GM18861 (cell line): ENCODE measurements around the gene ELOF1.

ENCODE experiments used
- ATAC-seq: cut with Tn5 transposase; IDR thresholded peaks from one replicate; pipeline ENCODE4 v1.9.1; 2021; ENCODE audit not compliant: unreplicated experiment

The ELOF1 gene

GRCh38 chr19:11535792-11536595 lies 23.0 kb downstream of the ELOF1 start:
- ATAC-seq, result peak; percentile 63

DNA sequence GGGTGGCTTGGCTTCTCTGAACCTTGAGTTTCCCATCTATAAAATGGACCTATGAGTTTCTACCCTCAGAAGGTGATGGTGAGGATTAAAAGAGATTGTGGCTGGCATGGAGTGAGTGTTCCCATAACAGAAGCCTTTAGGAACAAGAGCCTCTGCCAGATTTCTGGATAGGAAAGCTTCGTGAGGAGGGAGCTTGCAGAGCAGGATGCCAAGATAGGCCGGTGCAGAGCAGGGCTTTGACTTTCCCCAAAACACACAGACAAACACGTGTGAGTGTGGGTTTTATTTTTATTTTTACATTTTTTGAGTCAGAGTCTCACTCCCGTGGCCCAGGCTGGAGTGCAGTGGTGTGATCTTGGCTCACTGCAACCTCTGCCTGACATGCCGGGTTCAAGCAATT lies 24.1 kb downstream of the ELOF1 start:
- ATAC-seq, result no peak

- no peak for ATAC-seq
Measured at GRCh38 chr19:11534538-11534937, 24.5 kb downstream of the ELOF1 start.

- no peak for ATAC-seq
Measured at GRCh38 chr19:11530432-11530831, 28.6 kb downstream of the ELOF1 start.

GRCh38 chr19:11528551-11529341 lies 30.3 kb downstream of the ELOF1 start, which contains the start of gene ECSIT:
ECSIT (minus strand) TSS chr19:11529134; CDS start chr19:11519170, 9,964 bp downstream.
- peak; percentile 90 for ATAC-seq

DNA sequence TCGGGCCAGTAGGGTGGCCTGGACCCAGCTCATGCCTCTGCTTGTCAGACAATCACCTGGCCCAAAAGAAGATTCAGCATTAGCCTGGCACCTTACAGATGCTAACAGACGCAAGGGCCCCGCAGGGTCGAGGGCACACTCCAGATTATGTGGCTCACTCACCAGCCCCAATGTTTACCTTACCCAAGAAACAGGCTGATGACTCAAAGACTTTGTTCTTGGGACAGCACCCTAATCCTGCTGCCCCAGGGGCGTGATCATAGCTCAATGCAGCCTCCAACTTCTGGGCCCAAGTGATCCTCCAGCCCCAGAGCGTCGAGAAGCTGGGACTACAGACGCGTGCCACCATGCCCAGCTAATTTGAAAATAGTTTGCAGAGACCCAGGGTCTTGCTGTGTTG lies 39.9 kb downstream of the ELOF1 start:
- ATAC-seq, result no peak

DNA sequence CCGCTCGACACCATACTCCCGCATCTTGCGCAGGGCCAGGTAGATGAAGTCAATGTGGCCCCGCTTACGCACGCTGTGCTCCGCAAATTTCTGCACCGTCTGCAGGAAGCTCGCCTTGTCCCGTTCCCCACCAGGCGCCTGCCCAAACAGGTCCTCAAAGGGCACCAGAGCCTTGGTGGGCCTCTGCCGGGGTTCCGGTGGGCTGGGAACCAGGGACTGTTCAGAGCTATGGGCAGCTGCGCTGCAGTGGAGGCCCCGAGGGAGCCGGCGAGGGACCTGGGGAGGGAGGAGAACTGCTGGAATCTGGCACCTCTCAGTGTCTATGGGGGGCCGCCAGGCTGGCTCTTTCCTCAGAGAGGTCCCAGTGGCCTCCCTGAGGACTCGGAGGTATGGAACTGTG lies 45.1 kb downstream of the ELOF1 start:
- ATAC-seq, result no peak

DNA sequence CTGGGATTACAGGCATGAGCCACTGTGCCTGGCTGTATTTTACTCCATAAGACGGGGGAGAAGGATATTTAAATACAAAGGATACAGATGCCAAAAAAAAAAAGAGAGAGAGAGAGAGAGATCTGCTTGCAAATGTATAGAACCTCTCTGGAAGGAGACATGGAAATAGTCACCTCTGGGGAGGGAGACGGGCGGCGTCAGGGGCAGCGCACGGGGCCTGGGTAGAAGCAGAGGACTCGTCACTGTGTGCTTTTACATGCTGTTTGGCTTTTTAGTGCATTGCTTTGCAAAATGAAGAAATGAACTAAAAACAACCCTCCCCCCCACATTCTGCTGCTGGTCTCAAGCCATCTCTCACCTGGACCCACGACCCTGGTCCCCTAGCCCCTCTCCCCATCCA lies 48.6 kb downstream of the ELOF1 start:
- no peak for ATAC-seq

DNA sequence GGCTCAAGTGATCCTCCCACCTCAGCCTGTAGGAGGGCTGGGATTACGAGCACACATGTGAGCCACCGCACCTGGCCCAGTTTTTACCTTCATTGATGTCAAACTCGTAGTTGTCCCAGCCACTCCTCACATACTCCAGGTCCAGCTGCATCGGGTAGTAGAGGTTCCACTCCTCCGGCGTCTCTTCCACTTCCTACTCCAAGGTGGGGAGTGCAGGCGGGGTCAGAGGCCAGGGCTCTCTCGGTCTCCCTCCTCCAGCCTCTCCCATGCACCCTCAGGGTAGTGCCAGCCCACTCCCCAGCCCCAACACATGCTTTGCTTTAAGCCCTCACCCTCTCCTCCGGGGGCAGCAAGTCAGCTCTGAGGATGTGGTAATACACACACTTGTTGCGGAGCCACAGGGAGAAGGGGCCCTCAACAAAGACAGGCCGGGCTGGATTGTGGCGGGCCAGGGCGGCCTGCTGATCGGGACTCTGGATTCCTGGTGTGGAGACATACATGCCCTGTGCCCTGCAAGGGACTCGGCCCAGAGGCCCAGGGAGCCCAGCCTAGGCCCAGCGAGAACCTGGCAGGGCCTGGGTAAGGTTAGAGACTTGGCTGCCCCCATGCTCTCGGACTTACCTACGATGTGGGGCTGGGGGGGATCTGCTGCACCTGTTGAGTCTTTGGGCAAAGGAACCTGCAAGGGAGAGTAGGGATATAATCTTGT lies 51.5 kb downstream of the ELOF1 start:
- ATAC-seq, result no peak

DNA sequence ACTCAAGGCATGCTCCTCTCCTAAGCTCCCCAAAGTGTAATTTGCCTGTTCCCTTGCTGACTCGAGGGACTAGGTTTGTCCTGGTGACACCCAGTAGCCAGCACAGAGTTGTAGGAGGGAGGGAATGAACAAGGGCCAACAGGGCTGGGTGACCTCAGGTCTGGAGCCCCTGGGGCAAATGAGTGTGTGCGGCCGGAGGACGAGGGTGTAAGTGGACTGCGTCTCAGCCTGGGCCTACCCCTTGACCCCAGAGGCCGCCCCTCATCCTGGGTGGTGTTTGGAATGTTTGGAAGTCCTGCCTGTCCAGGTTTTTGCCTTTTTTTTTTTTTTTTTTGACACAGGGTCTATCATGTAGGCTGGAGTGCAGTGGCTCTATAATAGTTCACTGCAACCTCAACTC lies 52.1 kb downstream of the ELOF1 start:
- ATAC-seq, result no peak

GRCh38 chr19:11506101-11506555 lies 52.9 kb downstream of the ELOF1 start:
- peak; percentile 27 for ATAC-seq

GRCh38 chr19:11505504-11506100 lies 53.4 kb downstream of the ELOF1 start, which contains the start of gene ZNF653:
ZNF653 (minus strand) TSS chr19:11505839; CDS start chr19:11505786, 53 bp downstream.
- ATAC-seq, result peak; percentile 40

DNA sequence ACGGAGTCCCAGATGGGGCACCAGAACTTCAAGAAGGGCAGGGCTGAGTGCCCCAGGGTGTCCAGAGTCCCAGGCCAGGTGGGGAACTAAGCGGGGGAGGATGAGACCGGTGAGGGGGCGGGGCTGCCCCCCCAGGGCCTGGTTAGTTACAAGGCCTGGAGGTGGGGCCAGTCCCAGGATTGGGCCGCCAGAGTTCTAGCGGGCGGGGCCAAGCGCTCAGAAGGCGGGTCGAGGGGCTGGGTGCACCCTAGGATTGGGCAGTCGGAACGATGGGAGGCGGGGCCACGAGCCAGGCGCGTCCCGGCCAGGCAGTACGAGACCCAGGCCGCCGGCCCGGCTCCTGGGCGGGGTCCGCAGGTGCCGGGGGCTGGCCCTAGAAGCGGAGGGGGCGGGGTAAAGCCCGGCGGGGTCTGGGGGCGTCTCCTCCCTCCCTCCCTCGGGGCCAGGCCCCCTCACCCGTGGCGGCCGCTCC lies 54.0 kb downstream of the ELOF1 start:
- ATAC-seq, result peak; percentile 79

- ATAC-seq, result no peak
Measured at GRCh38 chr19:11504502-11505031, 54.5 kb downstream of the ELOF1 start.
